H1 (cell line): ENCODE measurements around the gene MBP. TPM values are rescaled to one million over a fixed set of nuclear protein-coding genes. Genes with fewer than 3 reads are reported as not detected.

Source experiments
- ASH2L ChIP-seq: fragments of 200-600, 300-600 bp; sonication (generic); IDR thresholded peaks from one replicate; pipeline ENCODE4 v1.7.1; 2017; ENCODE audit warnings: low read length
- ATF2 ChIP-seq: IDR thresholded peaks from 2 replicates; pipeline ENCODE4 v1.6.1; 2012; ENCODE audit warnings: low read length, inconsistent platforms
- ATF3 ChIP-seq: IDR thresholded peaks from 2 replicates; pipeline ENCODE4 v1.6.1; 2011; ENCODE audit warnings: low read depth, mild to moderate bottlenecking, low read length; ENCODE audit not compliant: insufficient read depth
- EZH2 ChIP-seq: fragments of 200-600 bp; sonication (generic); IDR thresholded peaks from 2 replicates; pipeline ENCODE4 v1.7.1; 2012; ENCODE audit warnings: low read depth, mild to moderate bottlenecking, moderate library complexity, low read length, inconsistent platforms; ENCODE audit not compliant: severe bottlenecking
- JUND ChIP-seq: IDR thresholded peaks from 2 replicates; pipeline ENCODE4 v1.6.1; 2011; ENCODE audit warnings: mild to moderate bottlenecking, improper control_type of control experiment, low read length
- KDM5A ChIP-seq: fragments of 200-600 bp; IDR thresholded peaks from 2 replicates; pipeline ENCODE4 v1.7.1; 2012; ENCODE audit warnings: mild to moderate bottlenecking, low read length, inconsistent platforms, mixed read lengths
- MAX ChIP-seq: IDR thresholded peaks from 2 replicates; pipeline ENCODE4 v1.6.1; 2012; ENCODE audit warnings: inconsistent platforms
- SUZ12 ChIP-seq: fragments of 200-600 bp; sonication (generic); IDR thresholded peaks from 2 replicates; pipeline ENCODE4 v1.6.1; 2012; ENCODE audit warnings: mild to moderate bottlenecking, inconsistent platforms, low read length, moderate library complexity, mixed read lengths
- TBP ChIP-seq: IDR thresholded peaks from 2 replicates; pipeline ENCODE4 v1.6.1; 2011; ENCODE audit warnings: low read depth, low read length, improper control_type of control experiment
- polyA plus RNA-seq, 7 experiments: library from polyadenylated mRNA; depleted of rRNA in 3 of 7; stranded (reverse) in 5 of 7; unstranded in 2 of 7; fragments of >200 nt in 5 of 7; fragments of 200-250 nt in 2 of 7; gene quantifications; 1 replicate in 5 of 7; 2 replicates in 1 of 7; 4 replicates in 1 of 7; pipeline versions ENCODE4 v1.2.1 to v1.2.3, GENCODE V29; 2011 to 2013; ENCODE audit warnings: missing spikeins in 2 of 7, mixed read lengths in 2 of 7
- total RNA-seq: library from RNA; stranded (reverse); fragmentation: NEBNext Ultra II Directional; extraction: Animal tissue kit (Norgen Biotek cat#: 25700); gene quantifications from 2 replicates; pipeline ENCODE4 v1.2.1, GENCODE V29; 2021

MBP gene
- total and polyA plus RNA-seq, 2 of the 8 experiments (the other 6 are each of a cell fraction or from before 2014, with no cell fraction given) = 7.7 to 19.2 TPM

- TF ChIP-seq ATF2 (no peak), KDM5A (no peak), EZH2 (no peak), SUZ12 (no peak), JUND (no peak), MAX (no peak), ATF3 (no peak), ASH2L (no peak), TBP (no peak)
These were observed 76.9 kb downstream of the MBP start (continued) for GRCh38 chr18:77055429-77056300.
